RPMI7951 (cell line): ENCODE measurements around the gene MAP1LC3B. TPM values are rescaled to one million over a fixed set of nuclear protein-coding genes. Genes with fewer than 3 reads are reported as not detected.

ENCODE experiments used
- DNase-seq: peaks from one replicate; pipeline ENCODE4 v3.0.0-alpha.2; 2012; ENCODE audit warnings: low read depth
- total RNA-seq: library from RNA; depleted of rRNA; stranded (reverse); fragments of >200 nt; shearing (Covaris generic); gene quantifications from 2 replicates; pipeline ENCODE4 v1.2.3, GENCODE V29; 2014

The MAP1LC3B gene
- total RNA-seq, 1 experiment from 2014 or later = 28.5 TPM

- no peak for DNase-seq
Observed at GRCh38 chr16:87432330-87432915, 40.3 kb downstream of the MAP1LC3B start.

- DNase-seq = no peak
Observed at GRCh38 chr16:87434146-87434667, 42.1 kb downstream of the MAP1LC3B start.

GRCh38 chr16:87435372-87436224, 43.5 kb downstream of the MAP1LC3B start:
- peak; percentile 63 for DNase-seq

- peak; percentile 65 for DNase-seq
Observed at GRCh38 chr16:87436225-87437172, 44.4 kb downstream of the MAP1LC3B start.

GRCh38 chr16:87437327-87437726, 45.2 kb downstream of the MAP1LC3B start:
- DNase-seq = no peak

- DNase-seq = no peak
Observed at GRCh38 chr16:87437911-87438610, 45.9 kb downstream of the MAP1LC3B start.

GRCh38 chr16:87438611-87438985, 46.5 kb downstream of the MAP1LC3B start:
- DNase-seq = no peak

- DNase-seq = no peak
Observed at GRCh38 chr16:87439926-87440325, 47.8 kb downstream of the MAP1LC3B start.

- DNase-seq = peak; percentile 65
Observed at GRCh38 chr16:87441886-87442580, 49.9 kb downstream of the MAP1LC3B start.

GRCh38 chr16:87442581-87442966, 50.4 kb downstream of the MAP1LC3B start:
- DNase-seq = no peak

- no peak for DNase-seq
Observed at GRCh38 chr16:87443016-87443415, 50.9 kb downstream of the MAP1LC3B start.

GRCh38 chr16:87443964-87444363, 51.8 kb downstream of the MAP1LC3B start:
- no peak for DNase-seq

- DNase-seq = peak; percentile 92
Observed at GRCh38 chr16:87445486-87445885, 53.4 kb downstream of the MAP1LC3B start.

- no peak for DNase-seq
Observed at GRCh38 chr16:87446479-87446878, 54.3 kb downstream of the MAP1LC3B start.

GRCh38 chr16:87447323-87447722, 55.2 kb downstream of the MAP1LC3B start:
- DNase-seq = no peak

GRCh38 chr16:87448866-87449265, 56.7 kb downstream of the MAP1LC3B start:
- no peak for DNase-seq

GRCh38 chr16:87451563-87452210, 59.6 kb downstream of the MAP1LC3B start:
- DNase-seq = no peak

- DNase-seq = no peak
Observed at GRCh38 chr16:87453326-87453725, 61.2 kb downstream of the MAP1LC3B start.
